HEK293T (cell line): ENCODE data around the gene AIM2.
"Not testable (repeated sequence)": the region's sequence is repeated elsewhere in the genome, so short reads cannot be mapped to it uniquely, and the experiment has no call there.

Experiments
- CTCF ChIA-PET: fragments of 350-600 bp; formaldehyde crosslinking; extraction: SDS; loops from one replicate; lab custom pipeline; 2021; ENCODE audit warnings: antibody characterized with exemption, inconsistent platforms; lab: Yijun Ruan, JAX
- POLR2A ChIA-PET: fragments of 350-600 bp; formaldehyde crosslinking; extraction: SDS; loops from one replicate; lab custom pipeline; 2020; ENCODE audit warnings: antibody characterized with exemption, inconsistent platforms; lab: Yijun Ruan, JAX
- DNase-seq: peaks from one replicate; pipeline ENCODE4 v3.0.0; 2012; ENCODE audit warnings: mixed read lengths; ENCODE audit errors: extremely low spot score
- ARNT ChIP-seq: fragments of 450-650 bp; IDR thresholded peaks from 2 replicates; pipeline ENCODE4 v1.6.1; 2017; ENCODE audit warnings: mild to moderate bottlenecking
- BHLHE40 ChIP-seq: fragments of 450-650 bp; IDR thresholded peaks from 2 replicates; pipeline ENCODE4 v1.6.1; 2016; ENCODE audit warnings: mild to moderate bottlenecking, moderate library complexity, borderline replicate concordance
- CTBP1 ChIP-seq: fragments of 450-650 bp; IDR thresholded peaks from 2 replicates; pipeline ENCODE4 v1.6.1; 2016; ENCODE audit warnings: borderline replicate concordance
- ELF4 ChIP-seq: fragments of 450-650 bp; IDR thresholded peaks from 2 replicates; pipeline ENCODE4 v1.6.1; 2017; ENCODE audit warnings: antibody characterized with exemption
- FOXA1 ChIP-seq: fragments of 450-650 bp; IDR thresholded peaks from 2 replicates; pipeline ENCODE4 v1.6.1; 2016; ENCODE audit warnings: mild to moderate bottlenecking
- FOXK2 ChIP-seq: fragments of 450-650 bp; IDR thresholded peaks from 2 replicates; pipeline ENCODE4 v1.6.1; 2016; ENCODE audit warnings: mild to moderate bottlenecking
- FOXM1 ChIP-seq: fragments of 450-650 bp; IDR thresholded peaks from 2 replicates; pipeline ENCODE4 v1.6.1; 2017; ENCODE audit warnings: mild to moderate bottlenecking, borderline replicate concordance
- HDGF ChIP-seq: fragments of 450-650 bp; IDR thresholded peaks from 2 replicates; pipeline ENCODE4 v1.6.1; 2017; ENCODE audit warnings: antibody characterized with exemption, borderline replicate concordance
- L3MBTL2 ChIP-seq: fragments of 450-650 bp; conservative IDR thresholded peaks from 2 replicates; pipeline ENCODE4 v1.6.1; 2016; ENCODE audit warnings: mild to moderate bottlenecking
- LEF1 ChIP-seq: fragments of 450-650 bp; IDR thresholded peaks from 2 replicates; pipeline ENCODE4 v1.6.1; 2017; ENCODE audit warnings: mild to moderate bottlenecking, borderline replicate concordance
- NFRKB ChIP-seq: fragments of 450-650 bp; IDR thresholded peaks from 2 replicates; pipeline ENCODE4 v1.6.1; 2016; ENCODE audit warnings: mild to moderate bottlenecking, moderate library complexity
- SP1 ChIP-seq: fragments of 450-650 bp; IDR thresholded peaks from 2 replicates; pipeline ENCODE4 v1.6.1; 2017
- SUZ12 ChIP-seq: fragments of 450-650 bp; IDR thresholded peaks from 2 replicates; pipeline ENCODE4 v1.6.1; 2016; ENCODE audit warnings: mild to moderate bottlenecking
- TARDBP ChIP-seq: fragments of 450-650 bp; IDR thresholded peaks from 2 replicates; pipeline ENCODE4 v1.6.1; 2016
- ZNF384 ChIP-seq: fragments of 450-650 bp; IDR thresholded peaks from 2 replicates; pipeline ENCODE4 v1.6.1; 2016
- TF ChIP-seq, protein P1 (sequence below): fragments of 450-650 bp; IDR thresholded peaks from 2 replicates; pipeline ENCODE4 v1.6.1; 2016

AIM2 gene

DNA sequence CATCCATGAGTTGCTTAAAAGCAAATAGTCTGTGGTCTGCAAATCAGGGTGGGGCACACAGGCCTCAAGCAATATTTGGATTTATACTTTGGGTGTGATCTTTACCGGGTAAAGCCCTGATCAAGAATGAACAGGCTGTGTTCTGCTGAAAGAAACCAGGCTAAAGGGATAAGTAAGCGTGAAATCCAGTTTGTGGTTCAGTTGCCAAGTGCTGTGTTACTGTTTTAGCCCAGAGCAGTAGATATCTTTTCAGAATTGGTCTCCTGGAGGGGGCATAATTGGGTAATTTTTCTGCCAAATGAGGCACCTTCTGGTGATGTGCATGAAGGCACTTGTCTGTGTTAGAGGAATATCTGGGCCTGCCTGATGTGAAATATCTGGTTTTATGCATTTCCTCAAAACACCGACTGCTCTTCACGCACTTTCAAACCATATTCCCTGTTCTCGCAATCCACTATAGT is 21.4 kb downstream of the AIM2 start:
- POLR2A ChIA-PET = no interaction called here
- DNase-seq = no peak
- CTCF ChIA-PET = interaction anchor here (0.7 kb wide), 1 partner anchor 848 kb away, joined by 3 read pairs; no protein-coding TSS in a partner anchor
- TF ChIP-seq, protein P1, sequence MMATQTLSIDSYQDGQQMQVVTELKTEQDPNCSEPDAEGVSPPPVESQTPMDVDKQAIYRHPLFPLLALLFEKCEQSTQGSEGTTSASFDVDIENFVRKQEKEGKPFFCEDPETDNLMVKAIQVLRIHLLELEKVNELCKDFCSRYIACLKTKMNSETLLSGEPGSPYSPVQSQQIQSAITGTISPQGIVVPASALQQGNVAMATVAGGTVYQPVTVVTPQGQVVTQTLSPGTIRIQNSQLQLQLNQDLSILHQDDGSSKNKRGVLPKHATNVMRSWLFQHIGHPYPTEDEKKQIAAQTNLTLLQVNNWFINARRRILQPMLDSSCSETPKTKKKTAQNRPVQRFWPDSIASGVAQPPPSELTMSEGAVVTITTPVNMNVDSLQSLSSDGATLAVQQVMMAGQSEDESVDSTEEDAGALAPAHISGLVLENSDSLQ = no peak
- no peak for TF ChIP-seq SP1
- TF ChIP-seq LEF1 = no peak
- TF ChIP-seq BHLHE40 = no peak
- TF ChIP-seq ARNT = no peak
- no peak for TF ChIP-seq L3MBTL2
- TF ChIP-seq ZNF384 = no peak
- no peak for TF ChIP-seq SUZ12
- no peak for TF ChIP-seq ELF4
- TF ChIP-seq FOXM1 = no peak
- no peak for TF ChIP-seq FOXK2
- TF ChIP-seq FOXA1 = no peak
- TF ChIP-seq TARDBP = no peak
- TF ChIP-seq NFRKB = no peak
- no peak for TF ChIP-seq HDGF
- no peak for TF ChIP-seq CTBP1

DNA sequence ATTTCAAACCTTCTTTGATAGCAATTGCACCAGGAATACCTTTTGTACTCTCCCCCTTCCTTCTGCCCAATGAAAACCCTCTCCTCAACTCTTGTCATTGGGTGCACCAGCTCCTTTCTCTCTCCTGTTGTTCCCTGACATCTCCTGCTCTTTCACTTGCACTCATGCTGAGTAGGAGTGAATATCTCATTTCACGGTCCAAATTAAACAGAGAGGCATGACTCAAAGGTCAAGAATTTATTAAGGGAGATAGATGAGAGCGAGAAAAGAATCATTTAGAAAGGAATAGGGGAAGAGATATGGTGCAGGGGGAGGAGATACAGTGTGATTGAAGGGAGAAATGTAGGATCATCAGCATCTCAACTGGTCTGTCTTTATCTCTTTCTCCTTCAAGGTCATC is 22.1 kb downstream of the AIM2 start:
- ChIA-PET POLR2A (no interaction called here), CTCF (interaction anchor here (0.7 kb wide), 1 partner anchor 849 kb away, joined by 3 read pairs; no protein-coding TSS in a partner anchor)
- no peak for DNase-seq
- TF ChIP-seq NFRKB = no peak

DNA sequence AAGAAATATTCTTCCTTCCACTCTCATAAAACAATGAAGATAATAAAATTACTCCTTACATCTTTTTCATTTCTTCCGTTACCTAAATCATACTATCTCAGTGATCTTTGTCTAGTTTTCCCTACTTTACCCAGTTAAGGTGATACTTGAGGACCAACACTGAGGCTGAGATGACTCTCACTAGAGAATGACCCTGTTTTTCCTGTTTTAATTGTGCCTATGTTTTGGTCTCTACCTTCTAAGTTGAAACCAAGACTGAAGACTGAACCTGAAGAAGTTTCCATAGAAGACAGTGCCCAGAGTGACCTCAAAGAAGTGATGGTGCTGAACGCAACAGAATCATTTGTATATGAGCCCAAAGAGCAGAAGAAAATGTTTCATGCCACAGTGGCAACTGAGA is 25.1 kb downstream of the AIM2 start:
- TF ChIP-seq FOXM1 = no peak
- CTCF ChIA-PET = no interaction called here
- POLR2A ChIA-PET = no interaction called here
- DNase-seq = no peak

DNA sequence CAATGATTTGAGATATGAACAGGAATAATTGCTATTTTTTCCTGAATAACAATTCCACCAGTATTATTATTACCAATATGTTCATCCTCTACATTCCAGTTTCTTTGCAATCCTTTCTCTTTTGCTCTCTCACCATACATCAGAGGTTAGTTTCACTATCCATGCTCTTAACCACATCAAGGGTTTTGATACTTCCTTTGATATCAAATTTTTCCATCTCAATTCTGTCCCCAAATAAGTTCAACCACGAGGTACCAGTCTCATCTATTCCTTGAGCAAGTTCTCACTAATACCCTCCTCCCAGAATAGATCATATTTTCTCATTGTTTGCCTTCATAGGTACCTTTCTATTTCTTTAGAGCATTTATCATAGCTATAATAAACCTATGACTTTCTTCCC is 30.1 kb downstream of the AIM2 start:
- POLR2A ChIA-PET = not testable (repeated sequence)

DNA sequence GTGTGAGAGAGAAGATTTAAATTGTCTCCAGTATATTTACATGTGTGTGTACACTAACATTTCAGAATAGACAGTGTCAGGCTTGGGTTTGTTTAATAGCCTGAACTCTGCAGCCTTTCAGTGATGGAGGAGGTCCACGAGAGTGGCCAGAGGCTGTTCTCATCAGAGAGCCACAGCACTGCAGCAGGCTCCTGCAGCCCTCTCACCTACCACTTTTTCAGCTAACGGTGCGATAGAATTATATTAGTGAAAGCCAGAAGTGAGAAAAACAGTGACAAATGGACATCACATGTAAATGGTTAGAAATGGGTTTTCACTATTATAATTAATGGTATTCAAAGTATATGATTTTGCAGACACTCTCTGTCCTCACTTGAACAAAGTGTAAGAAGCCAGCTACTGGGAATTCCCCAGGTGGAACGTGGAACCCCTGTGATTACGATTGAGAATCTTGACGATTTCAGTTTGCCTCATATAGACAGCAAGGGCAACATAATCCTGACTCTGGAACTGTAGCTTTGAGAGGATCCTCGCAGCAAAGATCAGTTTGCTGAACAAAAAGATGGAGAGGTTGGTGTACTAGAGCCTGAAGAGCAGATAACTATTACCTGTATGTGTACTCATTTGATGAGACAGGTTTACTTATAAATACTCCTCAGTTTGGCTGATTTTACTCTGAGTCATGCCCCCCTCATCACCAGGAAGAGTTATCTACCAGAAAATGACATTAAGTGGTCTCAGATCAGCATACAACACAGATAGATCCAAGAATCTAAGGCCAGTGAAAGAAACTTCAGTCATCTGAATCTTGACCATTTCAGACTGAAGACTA is 35.5 kb downstream of the AIM2 start:
- POLR2A ChIA-PET = no interaction called here
- CTCF ChIA-PET = interaction anchor here (0.6 kb wide), 1 partner anchor 687 kb away, joined by 3 read pairs; no protein-coding TSS in a partner anchor
- TF ChIP-seq SUZ12 = no peak
- TF ChIP-seq CTBP1 = no peak
- TF ChIP-seq LEF1 = no peak
- no peak for TF ChIP-seq ZNF384
- no peak for TF ChIP-seq L3MBTL2
- TF ChIP-seq FOXA1 = no peak
- no peak for TF ChIP-seq FOXK2
- TF ChIP-seq ARNT = no peak
- TF ChIP-seq TARDBP = no peak
- TF ChIP-seq BHLHE40 = no peak
- TF ChIP-seq, protein P1 = no peak
- no peak for TF ChIP-seq HDGF
- TF ChIP-seq FOXM1 = no peak
- no peak for TF ChIP-seq NFRKB
- no peak for TF ChIP-seq SP1
- no peak for TF ChIP-seq ELF4
- DNase-seq = no peak

More for the DNA sequence above, 30.1 kb downstream of the AIM2 start:
- DNase-seq, CTCF ChIA-PET: not testable (repeated sequence)

DNA sequence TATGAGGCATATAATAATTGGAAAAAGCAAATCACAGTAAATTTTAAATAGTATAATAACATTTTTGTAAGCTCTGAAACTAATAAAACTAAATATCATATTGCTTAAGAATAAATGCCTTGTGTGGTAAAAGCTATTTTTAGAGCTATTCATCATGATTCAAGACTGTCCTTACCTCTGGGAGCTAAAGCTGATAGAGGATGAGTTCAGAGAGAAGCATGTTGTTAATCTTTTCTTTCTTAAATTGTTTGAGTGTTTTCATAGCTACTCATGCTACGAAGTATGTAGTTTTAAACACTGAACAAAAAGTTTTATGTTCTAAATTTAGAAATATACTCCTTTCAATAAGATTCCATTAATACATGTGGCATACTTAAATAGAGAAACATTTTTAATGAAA is 36.4 kb downstream of the AIM2 start:
- CTCF ChIA-PET = interaction anchor here (0.6 kb wide), 1 partner anchor 687 kb away, joined by 3 read pairs; no protein-coding TSS in a partner anchor
- no peak for DNase-seq
- no peak for TF ChIP-seq NFRKB
- TF ChIP-seq, protein P1 = no peak
- no peak for TF ChIP-seq TARDBP
- TF ChIP-seq SP1 = no peak
- TF ChIP-seq FOXA1 = no peak
- TF ChIP-seq ZNF384 = no peak
- TF ChIP-seq BHLHE40 = no peak
- no peak for TF ChIP-seq CTBP1
- no peak for TF ChIP-seq SUZ12
- no peak for TF ChIP-seq L3MBTL2
- no peak for TF ChIP-seq ARNT
- no peak for TF ChIP-seq ELF4
- TF ChIP-seq FOXK2 = no peak
- no peak for TF ChIP-seq LEF1
- TF ChIP-seq HDGF = no peak
- TF ChIP-seq FOXM1 = no peak
- POLR2A ChIA-PET = no interaction called here
